Measurements from ENCODE around the gene LRRN4.

- TF ChIP-seq CTCF (IDR thresholded peaks at IDR 0.05): no peak
- TF ChIP-seq EP300 (IDR thresholded peaks at IDR 0.05): no peak
Observed at GRCh38 chr20:6053776-6054688, at the start of gene LRRN4.

Measured in gastroesophageal sphincter (tissue), 3 donors.